ENCODE measurements around the gene TMED3.

TMED3 gene

GRCh38 chr15:79310985-79311900, at the start of gene TMED3:
TMED3 (plus strand) TSS chr15:79311112; CDS start chr15:79311250, 138 bp downstream.
- peak; percentile 77 to 85 for DNase-seq

GRCh38 chr15:79261836-79262235, 49.1 kb upstream of the TMED3 start:
- no peak for DNase-seq

GRCh38 chr15:79265167-79265566, 45.7 kb upstream of the TMED3 start:
- DNase-seq = no peak

- no peak for DNase-seq
Measured at GRCh38 chr15:79265987-79266579, 44.8 kb upstream of the TMED3 start.

DNA sequence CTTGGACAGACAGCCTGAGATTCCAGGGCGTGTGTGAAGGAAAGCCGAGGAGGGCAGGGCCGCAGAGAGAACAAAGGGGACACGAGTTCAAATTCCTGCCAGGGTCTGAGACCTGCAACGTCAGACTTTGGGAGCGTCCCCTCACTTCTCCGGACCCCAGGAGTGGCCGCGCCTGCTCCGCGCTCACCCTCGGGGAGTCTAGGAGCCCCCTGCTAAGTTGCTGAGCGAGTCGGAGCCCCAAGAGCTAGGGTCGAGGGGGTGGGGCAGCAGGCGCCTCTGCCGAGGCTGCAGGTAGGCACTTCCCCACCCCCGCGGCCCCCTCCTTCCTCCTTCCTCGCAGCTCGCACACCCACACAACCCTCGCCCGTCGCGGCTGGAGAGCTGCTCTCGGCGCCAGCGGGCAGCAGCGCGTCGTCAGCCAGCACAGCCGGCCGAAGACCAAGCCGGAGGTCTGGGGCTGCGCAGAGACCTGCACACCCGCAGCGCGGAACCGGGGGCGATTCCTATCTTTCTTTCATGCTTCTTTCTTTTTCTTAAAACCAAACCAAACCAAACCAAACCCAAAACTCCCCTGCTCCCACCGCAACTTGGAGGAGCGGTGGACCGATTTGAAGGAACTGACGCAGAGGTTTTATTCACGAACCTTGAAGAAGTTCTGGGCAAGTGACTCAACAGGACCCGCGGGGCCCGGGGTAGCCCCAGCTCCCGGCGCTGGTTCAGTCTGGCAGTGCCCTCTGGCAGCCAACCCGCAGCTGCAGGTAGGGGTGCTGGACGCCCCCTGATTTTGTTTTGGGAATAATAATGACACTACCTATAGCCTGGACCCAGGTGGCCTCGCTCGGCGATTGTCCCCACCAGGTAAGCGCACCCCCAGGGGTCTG, 28.3 kb upstream of the TMED3 start, which contains the start of gene ANKRD34C:
Gene ANKRD34C (plus strand): TSS at position 352 of the 881 bp plus-strand sequence. CDS start 10,563 bp downstream, outside the sequence.
- DNase-seq = no peak

- no peak for DNase-seq
Measured at GRCh38 chr15:79283252-79284048, 27.5 kb upstream of the TMED3 start.

GRCh38 chr15:79290642-79291275, 20.2 kb upstream of the TMED3 start:
- DNase-seq = no peak

GRCh38 chr15:79292011-79292410, 18.9 kb upstream of the TMED3 start:
- DNase-seq = no peak

GRCh38 chr15:79294075-79294474, 16.8 kb upstream of the TMED3 start:
- no peak for DNase-seq

- DNase-seq = peak; percentile 1 to 3
Measured at GRCh38 chr15:79296583-79296982, 14.3 kb upstream of the TMED3 start.

DNA sequence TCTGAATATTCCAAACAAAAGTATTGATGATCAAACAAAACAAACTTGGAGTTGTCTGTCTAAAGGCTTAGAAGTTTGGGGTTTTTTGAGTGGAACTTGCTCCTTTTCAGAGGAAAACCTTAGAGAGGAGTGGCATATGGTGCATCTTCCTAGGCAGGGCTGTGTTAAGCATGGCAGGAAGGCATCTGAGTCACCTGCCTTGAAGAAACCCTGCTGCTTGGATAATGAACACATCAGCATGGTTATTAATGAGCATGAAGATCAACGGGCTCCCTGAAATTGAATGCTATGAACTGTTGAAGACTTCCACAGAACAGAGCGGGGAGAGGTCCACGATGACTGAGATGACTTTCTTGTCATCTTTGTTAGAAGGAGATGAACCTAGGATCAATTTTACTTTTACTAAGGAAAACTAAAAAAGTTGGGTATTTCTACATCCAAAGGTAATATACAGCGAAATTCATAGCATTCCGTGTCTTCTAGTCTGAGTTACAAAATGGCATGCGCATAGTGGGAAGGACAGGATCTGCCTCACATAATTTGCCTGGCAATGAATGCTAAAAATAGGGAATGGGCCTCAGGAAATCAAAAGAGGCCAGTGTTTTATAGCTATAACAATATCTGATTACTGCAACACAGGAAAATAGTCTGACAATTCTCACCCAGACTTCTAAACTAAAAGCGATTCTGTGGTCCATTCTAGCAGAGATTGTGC, 11.6 kb upstream of the TMED3 start:
- no peak for DNase-seq

GRCh38 chr15:79299841-79300235, 11.1 kb upstream of the TMED3 start:
- DNase-seq = no peak

DNA sequence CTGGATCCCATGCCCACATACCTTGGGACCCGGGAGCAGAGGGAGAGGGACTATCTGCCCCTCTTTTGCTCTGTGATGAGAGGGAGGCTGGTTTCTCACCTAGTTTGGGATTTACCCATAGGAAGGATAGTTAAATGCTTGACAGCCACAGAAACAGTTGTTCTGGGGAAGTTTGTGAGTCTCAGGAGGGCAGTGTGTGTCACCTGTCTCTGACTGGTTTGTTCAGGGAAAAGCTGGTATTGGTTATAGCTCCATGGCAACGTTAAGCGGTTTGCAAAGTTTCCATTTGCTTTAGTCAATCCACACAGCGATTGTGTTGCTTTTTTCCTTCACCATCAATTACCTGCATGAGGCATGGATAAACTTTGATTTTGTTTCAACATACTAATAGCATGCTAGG, 3.7 kb upstream of the TMED3 start:
- DNase-seq = no peak

DNA sequence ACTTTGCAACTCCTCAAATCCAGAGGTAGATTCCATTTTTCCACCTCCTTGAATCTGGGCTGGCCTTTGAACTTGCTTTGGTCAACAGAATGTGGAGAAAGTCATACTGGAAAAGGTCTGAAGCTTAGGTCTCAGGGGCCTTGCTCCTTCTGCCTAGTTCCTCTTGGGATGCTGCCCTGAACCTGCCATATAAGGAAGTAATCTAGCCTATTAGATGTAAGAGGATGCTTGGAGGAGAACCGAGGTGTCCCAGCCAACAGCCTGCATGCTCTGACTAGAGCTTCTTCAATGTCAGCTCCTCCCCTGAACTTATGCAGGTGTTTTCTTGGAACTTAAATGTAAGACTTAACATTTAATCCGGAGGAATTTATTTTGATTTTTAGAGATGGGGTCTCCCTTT, 2.0 kb upstream of the TMED3 start:
- no peak for DNase-seq

DNA sequence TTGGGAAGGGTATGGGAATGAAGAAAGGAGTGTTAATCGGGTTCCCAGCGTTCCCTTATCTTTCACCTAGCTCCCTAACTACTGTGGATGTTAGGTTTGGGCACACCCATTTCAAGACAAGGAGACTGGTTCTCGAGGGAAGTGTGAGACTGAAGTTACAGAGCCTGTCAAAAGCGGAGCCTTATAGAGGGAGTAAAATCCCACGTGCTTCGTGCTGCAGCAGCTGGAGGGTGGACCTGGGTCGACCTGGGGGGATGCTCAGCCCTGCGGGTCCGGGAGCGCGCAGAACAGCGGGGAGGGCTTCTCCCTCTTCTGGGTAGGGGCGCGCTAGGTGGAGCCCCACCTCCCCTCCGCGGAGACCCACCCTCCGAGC, 314 bp upstream of the TMED3 start:
- DNase-seq = no peak

- no peak for DNase-seq
Measured at GRCh38 chr15:79311901-79312553, 1.1 kb downstream of the TMED3 start.

DNA sequence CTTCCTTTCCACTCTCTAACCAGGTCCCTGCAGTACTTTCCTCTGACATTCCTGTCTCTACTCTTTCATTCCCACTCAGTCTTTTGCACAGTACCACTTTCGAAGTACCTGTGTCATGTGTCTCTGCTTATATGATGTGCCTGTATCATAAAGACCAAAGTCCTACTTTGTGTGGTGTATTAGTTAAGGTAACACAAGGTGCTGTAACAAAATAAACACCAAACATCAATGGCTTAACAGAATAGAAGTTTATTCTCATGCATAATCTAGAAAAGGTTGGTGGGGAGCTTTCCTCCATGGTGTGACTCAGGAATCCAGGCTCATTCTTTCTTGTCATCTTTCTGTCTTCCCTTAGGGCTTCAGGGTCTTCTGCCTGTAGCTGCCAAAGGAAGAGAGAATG, 3.3 kb downstream of the TMED3 start:
- DNase-seq = no peak

- DNase-seq = no peak
Measured at GRCh38 chr15:79314811-79315210, 3.9 kb downstream of the TMED3 start.

- no peak for DNase-seq
Measured at GRCh38 chr15:79315623-79316328, 4.9 kb downstream of the TMED3 start.

GRCh38 chr15:79316864-79317263, 6.0 kb downstream of the TMED3 start:
- no peak for DNase-seq

Data from SHP77 (cell line).